Fibroblast of lung (primary cell): ENCODE results near the gene PLEKHJ1. TPM values are rescaled to one million over a fixed set of nuclear protein-coding genes. Genes with fewer than 3 reads are reported as not detected.

ENCODE experiments used
- DNase-seq, 2 donors: peaks; one replicate each; pipeline versions ENCODE4 v3.0.0 to v3.0.0-alpha.2; 2010; ENCODE audit warnings: low read depth in 2 of 2
- H2AFZ ChIP-seq: 2 replicates; pipeline ENCODE4 v1.5.1; 2012; ENCODE audit warnings: low read length, control low read depth, inconsistent platforms
- H3K27ac ChIP-seq: 2 replicates; pipeline ENCODE4 v1.5.1; 2011; ENCODE audit warnings: low read length, control low read depth; ENCODE audit not compliant: insufficient read depth
- H3K27me3 ChIP-seq: 2 replicates; pipeline ENCODE4 v1.5.1; 2011; ENCODE audit warnings: mild to moderate bottlenecking, low read length; ENCODE audit not compliant: control insufficient read depth, insufficient read depth
- H3K36me3 ChIP-seq: 2 replicates; pipeline ENCODE4 v1.5.1; 2011; ENCODE audit warnings: low read length; ENCODE audit not compliant: control insufficient read depth, insufficient read depth
- H3K4me1 ChIP-seq: 2 replicates; pipeline ENCODE4 v1.5.1; 2011; ENCODE audit warnings: low read length; ENCODE audit not compliant: control insufficient read depth, insufficient read depth; ENCODE audit errors: extremely low read depth
- H3K4me2 ChIP-seq: 2 replicates; pipeline ENCODE4 v1.5.1; 2011; ENCODE audit warnings: low read length, control low read depth; ENCODE audit not compliant: insufficient read depth; ENCODE audit errors: extremely low read depth
- H3K4me3 ChIP-seq, 4 experiments: fragments of 200-600 bp in 1 of 4; sonication (generic) in 1 of 4; replicated peaks in 1 of 4; 2 replicates each; pipeline ENCODE4 v1.5.1; 2011 to 2016; ENCODE audit warnings: low read length in 4 of 4, low read depth in 3 of 4, mild to moderate bottlenecking in 3 of 4, control low read depth in 2 of 4, inconsistent platforms in 1 of 4, mixed read lengths in 1 of 4; ENCODE audit not compliant: insufficient read depth in 1 of 4; ENCODE audit errors: control extremely low read depth in 1 of 4
- H3K79me2 ChIP-seq: 2 replicates; pipeline ENCODE4 v1.5.1; 2012; ENCODE audit warnings: mild to moderate bottlenecking, low read length, inconsistent platforms; ENCODE audit not compliant: control insufficient read depth, insufficient read depth
- H3K9ac ChIP-seq: 2 replicates; pipeline ENCODE4 v1.5.1; 2011; ENCODE audit warnings: mild to moderate bottlenecking, low read length, control low read depth; ENCODE audit not compliant: insufficient read depth
- H3K9me3 ChIP-seq: 2 replicates; pipeline ENCODE4 v1.5.1; 2012; ENCODE audit warnings: low read depth, low read length; ENCODE audit not compliant: control insufficient read depth, insufficient read depth
- H4K20me1 ChIP-seq: 2 replicates; pipeline ENCODE4 v1.5.1; 2011; ENCODE audit warnings: low read length; ENCODE audit not compliant: control insufficient read depth, insufficient read depth; ENCODE audit errors: extremely low read depth
- CTCF ChIP-seq, 2 donors: IDR thresholded peaks in 1 of 2; conservative IDR thresholded peaks in 1 of 2; 1 replicate in 1 of 2; 2 replicates in 1 of 2; pipeline ENCODE4 v1.5.1; 2011 to 2012; ENCODE audit warnings: low read length in 2 of 2, control low read depth in 1 of 2, inconsistent platforms in 1 of 2, low read depth in 1 of 2, mild to moderate bottlenecking in 1 of 2
- EZH2 ChIP-seq: IDR thresholded peaks from 2 replicates; pipeline ENCODE4 v1.5.1; 2012; ENCODE audit warnings: low read length, control low read depth, mild to moderate bottlenecking; ENCODE audit errors: missing control alignments
- polyA plus RNA-seq, 2 donors: library from polyadenylated mRNA; depleted of rRNA in 1 of 2; stranded (reverse) in 1 of 2; unstranded in 1 of 2; fragments of >200 nt; gene quantifications; 2 replicates each; pipeline ENCODE4 v1.2.1, GENCODE V29; 2011 to 2012; ENCODE audit warnings: missing spikeins in 1 of 2
- total RNA-seq: library from RNA; depleted of rRNA; stranded (reverse); fragments of >200 nt; gene quantifications from 2 replicates; pipeline ENCODE4 v1.2.1, GENCODE V29; 2014

Gene PLEKHJ1
- total and polyA plus RNA-seq, 2 donors (not counting 1 experiment from before 2014, with no cell fraction given) = 34.9 to 61.3 TPM

- Histone ChIP-seq H2AFZ (no peak overlapping the region), H3K27ac (no peak overlapping the region), H3K9ac (peak overlapping the region; percentile 34), H4K20me1 (peaks cover 4% of the 10 kb centered on the region), H3K4me2 (peak overlapping the region; percentile 36), H3K4me1 (peaks cover 15% of the 10 kb centered on the region), H3K36me3 (peaks cover 10% of the 10 kb centered on the region), H3K4me3 (peak overlapping the region; percentile 47 to 99 (median 62)), H3K9me3 (no peaks in the 10 kb centered on the region), H3K79me2 (peaks cover 43% of the 10 kb centered on the region), H3K27me3 (no peaks in the 10 kb centered on the region)
- no peak for DNase-seq
- TF ChIP-seq CTCF (conservative IDR thresholded peaks at IDR 0.05 in 1 of 2, IDR thresholded peaks at IDR 0.05 in 1 of 2; ENCODE audit: low read depth in 1 of 2, low read length in 2 of 2) (no peak), EZH2 (no peak)
Observed at GRCh38 chr19:2268861-2269243, 32.7 kb upstream of the PLEKHJ1 start.

- Histone ChIP-seq H3K4me1 (peaks cover 14% of the 10 kb centered on the region), H3K79me2 (peaks cover 40% of the 10 kb centered on the region), H3K27me3 (no peaks in the 10 kb centered on the region), H3K4me2 (no peak overlapping the region), H3K9me3 (no peaks in the 10 kb centered on the region), H3K36me3 (peaks cover 9% of the 10 kb centered on the region), H2AFZ (no peak overlapping the region), H3K4me3 (peak overlapping the region in 1 of 4 experiments; percentile 74), H3K27ac (no peak overlapping the region), H3K9ac (no peak overlapping the region), H4K20me1 (peaks cover 4% of the 10 kb centered on the region)
- TF ChIP-seq EZH2 (no peak), CTCF (conservative IDR thresholded peaks at IDR 0.05 in 1 of 2, IDR thresholded peaks at IDR 0.05 in 1 of 2; ENCODE audit: low read depth in 1 of 2, low read length in 2 of 2) (no peak)
- DNase-seq = no peak
Observed at GRCh38 chr19:2268480-2268830, 32.3 kb upstream of the PLEKHJ1 start.

DNA sequence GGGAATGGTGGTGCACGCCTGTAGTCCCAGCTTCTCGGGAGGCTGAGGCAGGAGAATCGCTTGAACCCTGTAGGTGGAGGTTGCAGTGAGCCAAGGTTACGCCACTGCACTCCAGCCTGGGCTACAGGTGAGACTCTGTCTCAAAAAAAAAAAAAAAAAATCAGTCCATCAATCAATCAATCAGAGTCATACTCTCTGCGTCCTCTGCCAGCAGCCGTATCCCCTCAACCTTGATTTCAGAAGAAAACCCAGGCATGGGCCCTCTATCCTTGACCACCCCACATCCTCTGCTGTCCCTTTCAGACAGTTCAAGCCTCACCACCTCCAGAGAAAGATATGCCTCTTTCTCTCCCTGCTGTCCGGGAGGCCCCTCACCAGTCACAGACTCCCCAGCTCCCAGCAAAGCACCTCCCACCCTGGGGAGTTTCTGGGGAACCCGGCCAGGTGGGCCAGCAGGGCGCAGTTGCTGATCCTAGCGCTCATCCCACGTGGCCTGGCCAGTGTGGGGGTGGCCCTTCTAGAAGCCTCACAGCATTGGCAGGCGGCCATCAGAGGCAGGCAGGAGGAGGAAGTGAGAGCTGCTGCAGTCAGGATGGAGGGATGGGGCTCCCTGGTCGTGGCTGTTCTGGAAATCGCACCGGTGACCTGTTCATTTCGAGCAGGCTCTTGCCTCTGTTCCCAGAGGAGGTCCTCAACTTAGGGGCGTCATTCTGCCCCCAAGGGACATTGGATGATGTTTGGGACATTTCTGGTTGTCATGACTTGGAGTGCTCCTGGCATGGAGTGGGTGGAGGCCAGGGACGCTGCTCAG lies 30.3 kb upstream of the PLEKHJ1 start:
- Histone ChIP-seq H3K9ac (no peak overlapping the region), H3K4me2 (no peak overlapping the region), H3K27ac (no peak overlapping the region)

More for the DNA sequence above, 30.3 kb upstream of the PLEKHJ1 start:
- Histone ChIP-seq H3K79me2 (peaks cover 19% of the 10 kb centered on the region), H3K9me3 (no peaks in the 10 kb centered on the region), H3K4me3 (no peak overlapping the region), H2AFZ (peak overlapping the region; percentile 73), H3K36me3 (no peaks in the 10 kb centered on the region), H4K20me1 (no peaks in the 10 kb centered on the region), H3K4me1 (peaks cover 8% of the 10 kb centered on the region), H3K27me3 (no peaks in the 10 kb centered on the region)
- peak; percentile 68 to 71 for DNase-seq
- no peak for TF ChIP-seq EZH2
- no peak for TF ChIP-seq CTCF (conservative IDR thresholded peaks at IDR 0.05 in 1 of 2, IDR thresholded peaks at IDR 0.05 in 1 of 2; ENCODE audit: low read depth in 1 of 2, low read length in 2 of 2)
